Right forelimb (tissue), 1 donor: ENCODE measurements around the gene RPS6KA2.
A peak's percentile ranks its signal among the peaks of the same experiment; 100 is the strongest.

ENCODE experiments used
- DNase-seq: peaks from one replicate; pipeline ENCODE4 v3.0.0-alpha.2; 2018

Gene RPS6KA2

DNA sequence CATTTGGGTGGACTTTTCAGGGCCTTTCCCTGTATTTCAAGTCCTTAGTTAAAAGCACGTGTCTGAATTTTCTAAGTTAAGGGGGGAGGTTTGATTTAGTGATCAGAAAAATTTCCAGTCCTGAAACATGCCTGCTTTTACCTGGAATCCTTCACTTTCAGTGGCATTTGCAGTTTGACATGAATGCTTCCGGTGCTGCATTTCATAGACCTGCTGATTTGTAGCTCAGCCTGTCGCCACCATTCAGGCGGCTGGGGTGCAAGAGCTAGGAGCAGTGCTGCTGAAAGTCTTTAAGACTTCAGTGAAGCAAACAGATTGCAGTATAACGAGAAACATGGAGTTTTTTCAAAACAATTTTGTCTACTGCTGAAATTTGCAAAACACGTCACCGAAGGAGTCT, 14.0 kb downstream of the RPS6KA2 start:
- DNase-seq, result no peak

DNA sequence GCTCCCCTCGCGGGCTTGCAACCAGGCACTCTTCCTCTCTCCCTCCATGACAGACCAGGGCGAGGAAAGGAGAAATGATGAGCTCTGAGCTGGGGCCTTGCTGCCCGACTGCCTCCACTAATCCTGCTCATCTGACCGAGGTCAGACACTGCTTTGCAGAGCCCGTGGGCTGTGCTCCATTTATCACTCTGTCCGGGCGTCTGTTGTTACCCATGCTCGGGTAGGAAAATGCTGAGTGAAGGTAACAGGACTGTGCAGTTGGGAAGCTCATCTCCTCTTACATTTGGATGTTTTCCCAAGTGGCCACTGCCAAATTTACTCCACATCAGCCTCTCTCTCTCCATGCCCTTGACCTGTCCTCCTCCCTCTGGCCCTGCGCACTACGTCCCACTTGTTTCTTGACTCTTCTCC, 14.6 kb downstream of the RPS6KA2 start:
- peak; percentile 19 for DNase-seq

DNA sequence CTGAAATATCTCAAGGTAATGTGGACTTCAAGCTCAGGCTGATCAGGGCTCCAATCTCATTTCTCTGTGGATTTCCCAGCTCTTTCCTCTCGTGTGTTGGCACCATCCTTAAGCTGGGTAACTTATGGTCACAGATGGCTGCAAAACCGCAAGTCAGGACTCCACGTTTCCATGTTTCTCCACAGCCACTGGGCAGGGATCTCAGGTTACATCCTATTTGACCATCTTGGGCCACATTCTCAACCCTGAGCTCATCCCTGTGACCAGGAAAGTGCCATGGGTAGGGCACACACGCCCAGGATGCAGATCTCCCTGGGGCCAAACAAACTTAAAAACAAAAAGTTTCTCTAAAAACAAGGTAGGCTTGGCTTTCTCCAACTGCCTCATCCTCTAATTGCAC, 15.4 kb downstream of the RPS6KA2 start:
- DNase-seq, result no peak

DNA sequence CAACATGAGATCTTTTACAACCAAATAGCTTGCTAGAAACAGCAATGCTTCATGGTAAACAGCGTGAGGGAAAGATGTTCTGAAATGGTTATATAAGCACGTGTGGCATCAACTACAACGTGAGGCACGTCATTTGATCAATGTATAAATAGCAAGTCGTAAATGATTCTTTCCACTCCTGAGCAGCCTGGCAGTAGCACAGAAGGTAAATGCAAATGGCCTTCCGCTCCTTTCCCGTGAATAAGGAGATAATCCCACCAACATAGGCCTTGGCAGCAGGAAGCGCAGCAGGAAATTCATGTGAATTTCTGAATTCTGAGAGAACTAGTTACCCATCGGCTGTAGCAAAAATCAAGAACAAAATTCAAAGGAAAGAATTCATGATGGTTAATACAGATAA, 17.0 kb downstream of the RPS6KA2 start:
- DNase-seq, result no peak

DNA sequence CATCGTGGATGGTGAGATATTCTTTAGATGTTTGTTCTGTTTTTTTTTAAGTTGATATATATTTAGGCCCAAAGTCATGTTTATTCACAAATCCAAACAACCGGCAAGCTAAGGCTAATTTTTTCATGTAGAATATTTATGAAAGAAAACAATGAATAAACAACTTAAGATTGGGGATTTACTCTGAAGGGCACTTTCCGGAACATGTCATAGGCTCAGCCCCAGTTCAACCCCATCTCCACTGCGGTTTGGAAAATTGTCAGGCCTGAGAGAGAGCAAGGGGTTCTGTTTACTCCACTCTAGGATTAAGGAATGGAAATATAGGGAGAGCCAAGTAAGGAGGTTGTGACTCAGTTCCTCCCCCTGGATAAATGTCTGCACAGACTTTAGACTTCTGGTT, 18.3 kb downstream of the RPS6KA2 start:
- DNase-seq, result no peak

DNA sequence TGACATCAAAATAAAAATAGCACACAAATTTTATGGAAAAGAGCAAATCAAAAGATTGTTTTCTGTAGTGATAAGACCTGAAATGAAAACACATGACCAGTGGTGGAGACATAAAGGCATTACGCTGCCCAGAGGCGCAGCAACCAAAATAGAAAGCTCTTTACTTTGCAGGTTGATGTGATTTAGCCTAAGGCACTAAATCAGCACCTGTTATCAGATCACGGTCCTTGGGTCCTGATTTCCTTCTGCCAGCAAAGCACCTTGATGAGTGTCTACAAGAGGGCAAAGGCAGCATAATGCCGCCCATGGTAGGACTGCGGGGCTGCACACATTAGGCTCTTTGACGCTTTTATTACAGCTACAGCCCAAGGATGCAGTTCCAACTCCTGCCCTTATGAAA, 21.3 kb downstream of the RPS6KA2 start:
- DNase-seq, result no peak

DNA sequence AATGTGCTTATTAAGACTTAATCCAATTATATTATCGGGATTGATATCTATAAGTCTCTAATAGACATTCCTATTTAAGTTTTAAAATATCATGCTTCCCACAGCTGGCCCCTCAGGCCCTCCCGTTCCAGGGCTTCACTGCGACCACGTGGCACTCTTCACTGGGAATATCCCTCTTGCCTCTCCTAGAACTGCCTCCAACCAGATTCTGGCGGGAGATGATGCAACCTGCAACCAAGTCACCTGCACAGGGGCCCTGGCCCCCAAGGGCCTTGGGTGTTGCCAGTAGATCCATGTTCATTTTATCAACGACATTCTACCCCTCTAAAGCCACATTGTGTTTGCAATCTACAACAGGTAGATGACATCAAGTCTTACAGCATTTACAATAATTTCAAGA, 22.1 kb downstream of the RPS6KA2 start:
- no peak for DNase-seq

DNA sequence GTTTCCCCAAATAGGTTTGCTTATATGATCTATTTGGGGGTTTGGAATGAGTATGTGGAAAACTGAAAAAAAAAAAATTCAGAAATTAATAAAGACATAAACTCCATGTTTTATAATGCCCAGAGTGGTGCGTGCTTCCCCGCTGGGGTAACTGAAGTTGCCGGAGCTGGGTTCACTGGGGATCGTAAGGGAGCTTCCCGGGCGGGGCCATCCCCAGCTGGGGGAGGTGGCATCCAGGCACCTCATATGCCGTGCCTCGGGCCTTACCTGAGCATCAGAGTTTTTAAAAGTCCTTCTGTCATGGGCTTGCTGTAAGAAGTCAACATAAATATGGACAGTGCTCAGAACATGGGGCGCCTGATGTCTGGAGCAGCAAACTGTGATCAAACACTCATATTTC, 22.7 kb downstream of the RPS6KA2 start:
- DNase-seq, result no peak

DNA sequence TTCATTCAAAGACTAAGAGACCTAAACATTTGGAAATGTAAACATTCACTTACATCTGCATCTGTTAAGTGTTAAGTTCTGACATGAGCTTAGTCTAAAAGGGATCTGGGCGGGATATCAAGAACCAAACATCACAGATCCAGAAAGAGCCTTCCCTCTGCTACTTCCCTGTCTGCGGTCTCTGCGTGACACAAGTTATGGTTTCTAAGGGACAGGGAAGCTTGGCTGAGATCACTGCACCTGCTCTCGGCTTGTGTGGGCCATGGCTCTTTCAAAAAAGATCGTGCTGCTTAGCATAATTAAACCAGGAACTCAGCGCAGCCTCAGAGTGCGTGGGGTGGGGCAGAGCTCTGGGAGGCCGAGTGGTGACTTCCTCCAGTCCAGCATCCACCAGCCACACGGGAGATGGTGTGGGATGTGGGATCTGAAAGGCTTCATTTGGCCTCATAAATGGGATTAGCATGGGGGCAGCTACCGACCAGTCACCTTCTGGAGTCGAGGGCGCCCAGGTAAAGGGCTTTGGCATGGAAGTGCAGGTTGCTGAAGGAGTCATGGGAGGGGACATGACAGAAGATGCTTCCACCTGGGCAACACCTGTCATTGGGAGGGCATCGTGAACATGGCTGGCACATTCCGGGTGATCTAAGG, 23.9 kb downstream of the RPS6KA2 start:
- no peak for DNase-seq

DNA sequence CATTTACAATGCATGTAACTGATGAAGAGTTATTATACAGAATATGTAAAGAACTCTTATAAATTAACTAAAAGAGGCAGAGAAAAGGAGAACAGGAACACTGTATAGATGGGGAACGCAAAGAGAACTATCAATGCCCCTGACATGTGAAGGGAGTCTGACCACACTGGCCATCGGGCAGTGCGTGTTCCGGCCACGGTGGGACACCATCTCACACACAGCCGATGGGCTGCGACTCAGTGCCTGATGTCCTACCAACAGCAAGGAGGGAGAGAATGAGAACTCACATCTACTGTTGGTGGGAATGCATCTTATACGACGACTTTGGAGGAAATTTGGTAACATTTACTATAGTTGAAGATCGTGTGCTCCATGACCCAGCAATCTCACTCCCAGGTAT, 25.1 kb downstream of the RPS6KA2 start:
- no peak for DNase-seq

DNA sequence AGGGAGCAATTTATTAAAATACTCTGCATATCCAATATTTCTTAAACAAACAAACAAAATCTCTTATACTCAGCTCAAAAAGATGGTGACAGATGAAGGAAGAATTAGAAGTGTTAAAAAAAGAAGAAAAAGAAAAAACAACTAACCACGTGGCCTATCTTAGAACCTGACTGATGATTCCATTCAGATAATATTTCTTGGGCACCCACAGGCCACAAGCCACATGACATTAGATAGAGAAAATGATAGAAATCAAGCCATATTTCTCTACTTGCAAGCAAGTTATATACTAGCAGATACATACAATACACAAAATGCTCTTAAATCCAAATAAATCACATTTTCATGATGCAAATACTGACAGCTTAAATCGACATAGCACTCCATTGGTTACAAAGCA, 26.1 kb downstream of the RPS6KA2 start:
- DNase-seq, result no peak

DNA sequence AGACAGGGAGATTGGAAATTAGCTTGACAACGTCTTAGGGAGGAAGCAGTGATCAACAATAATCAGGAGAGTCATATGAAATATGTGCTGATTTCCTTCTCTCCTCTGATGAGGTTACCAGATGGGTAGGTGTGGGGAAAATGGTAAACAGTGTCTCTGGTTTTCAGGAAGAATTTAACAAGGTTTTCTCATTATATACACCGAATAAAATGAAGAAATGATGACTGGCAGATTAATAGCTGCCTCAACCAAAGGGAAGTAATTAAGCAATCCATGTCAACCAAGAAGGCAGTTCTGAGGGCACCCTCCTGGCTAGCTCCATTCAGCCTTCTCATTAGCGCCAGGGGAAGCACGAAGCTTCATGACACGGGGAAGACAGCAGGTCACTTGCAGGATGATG, 27.8 kb downstream of the RPS6KA2 start:
- no peak for DNase-seq

DNA sequence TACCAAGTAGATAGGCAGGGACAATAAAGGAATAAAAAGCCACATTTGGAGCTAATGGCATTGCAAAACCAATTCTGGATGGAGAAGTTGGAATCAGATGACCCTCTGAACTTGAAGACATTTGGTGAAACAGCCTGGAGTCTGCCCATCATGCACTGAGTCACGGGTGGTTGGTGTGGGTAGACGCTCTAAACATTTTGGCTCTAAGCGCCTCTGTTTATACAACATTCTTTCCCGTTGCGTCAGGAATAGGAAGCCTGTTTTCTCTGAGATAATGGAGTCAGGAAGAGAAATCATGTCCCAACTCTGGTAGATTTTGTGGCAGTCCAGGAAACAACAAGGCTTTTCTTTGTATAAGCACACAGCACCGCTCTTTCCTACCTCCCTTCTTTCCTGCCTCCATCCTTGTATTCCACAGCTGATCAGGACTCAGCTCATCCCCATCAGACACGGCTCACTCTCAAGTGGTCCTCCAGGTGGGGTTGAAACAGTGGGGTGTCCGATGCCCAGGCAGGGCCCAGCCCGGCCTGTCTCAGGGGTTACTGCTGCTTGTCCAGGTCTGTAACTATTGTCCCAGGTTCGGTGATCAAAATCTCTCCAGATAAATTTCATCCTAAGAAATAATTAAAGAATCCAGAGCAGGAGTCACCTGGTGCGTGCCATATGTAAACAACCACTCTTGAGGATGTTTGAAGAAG, 28.5 kb downstream of the RPS6KA2 start:
- peak; percentile 25 for DNase-seq

DNA sequence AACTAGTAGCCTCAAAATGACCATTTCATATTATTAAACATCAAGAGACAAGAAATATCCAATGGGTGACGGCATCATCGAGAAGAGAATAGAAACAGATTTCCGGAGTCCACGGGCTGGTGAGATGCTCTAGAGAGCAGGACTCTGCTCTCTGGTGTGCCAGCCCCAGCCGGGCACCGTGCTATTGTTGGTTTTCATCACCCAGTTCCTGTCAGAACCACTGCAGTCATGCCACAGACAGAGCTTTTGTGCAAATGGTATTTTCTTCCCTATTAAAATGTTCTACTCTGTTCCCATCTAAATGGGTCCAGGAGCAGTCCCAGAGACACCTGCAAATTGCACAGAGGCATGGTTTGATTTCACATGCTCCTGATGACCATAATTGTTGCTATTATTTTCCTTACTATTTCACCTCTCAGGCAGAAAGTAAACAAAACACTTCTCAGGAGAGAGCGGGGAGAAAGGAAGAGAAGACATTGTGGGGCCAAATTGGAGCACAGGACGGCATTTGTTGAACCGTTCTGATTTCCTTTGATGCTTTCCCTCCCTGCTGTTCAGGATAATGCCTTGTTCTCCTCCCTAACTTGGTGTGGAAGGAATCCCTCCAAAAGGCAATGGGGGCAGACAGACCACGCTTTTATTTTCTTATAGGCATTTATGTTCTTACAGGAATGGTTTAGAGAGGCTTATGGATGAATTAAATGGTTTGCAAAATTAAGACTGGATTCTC, 29.2 kb downstream of the RPS6KA2 start:
- DNase-seq, result no peak

DNA sequence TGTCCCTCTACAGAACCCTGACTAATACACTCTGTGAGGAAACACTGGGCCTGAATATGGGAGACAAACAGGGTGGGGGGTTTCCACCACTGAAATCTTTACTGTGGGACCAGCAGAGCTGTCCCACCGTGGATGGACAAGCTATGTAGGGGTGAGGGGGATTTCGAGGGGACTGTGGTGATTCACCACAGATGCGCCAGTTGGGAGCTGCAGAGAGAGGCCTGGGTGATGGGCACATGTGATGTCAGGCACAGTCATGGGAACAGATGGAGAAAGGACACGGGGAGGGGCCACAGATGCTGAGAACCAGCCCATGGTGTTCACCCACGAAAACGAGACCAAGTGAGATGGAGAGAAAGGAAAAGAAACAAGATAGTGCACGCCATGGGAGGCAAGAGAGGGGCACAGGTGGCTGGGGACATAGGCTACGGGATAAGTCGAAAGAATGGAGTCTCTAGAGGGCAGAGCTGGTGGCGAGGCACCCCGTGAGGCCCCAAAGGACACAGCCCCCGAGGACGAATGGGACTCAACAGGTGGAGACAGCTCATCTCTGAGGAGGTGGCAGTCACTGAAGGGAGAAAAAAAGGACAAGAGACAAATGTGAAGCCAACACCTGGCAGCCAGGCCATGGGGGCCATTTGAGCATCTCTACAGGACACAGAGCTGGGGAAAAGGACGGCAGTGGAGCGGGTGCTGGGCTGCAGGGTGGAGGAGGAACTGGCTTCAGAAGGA, 30.1 kb downstream of the RPS6KA2 start:
- DNase-seq, result no peak

DNA sequence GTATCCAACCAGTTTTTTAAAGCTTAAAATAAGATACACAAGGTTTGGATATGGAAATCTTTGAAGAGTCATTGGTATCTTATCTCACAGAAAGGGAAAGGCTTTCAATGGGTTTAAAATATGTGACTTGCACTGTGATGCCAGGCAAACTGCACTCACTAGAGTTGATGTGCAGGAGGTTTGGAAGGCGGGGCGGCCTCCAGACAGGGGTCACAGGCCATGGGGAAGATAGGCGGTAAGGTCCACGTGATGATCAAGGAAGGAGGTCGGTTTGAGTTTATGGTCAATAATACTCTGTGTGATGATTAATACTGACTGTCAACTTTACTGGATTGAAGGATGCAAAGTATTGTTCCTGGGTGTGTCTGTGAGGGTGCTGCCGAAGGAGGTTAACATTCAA, 31.1 kb downstream of the RPS6KA2 start:
- DNase-seq, result no peak

DNA sequence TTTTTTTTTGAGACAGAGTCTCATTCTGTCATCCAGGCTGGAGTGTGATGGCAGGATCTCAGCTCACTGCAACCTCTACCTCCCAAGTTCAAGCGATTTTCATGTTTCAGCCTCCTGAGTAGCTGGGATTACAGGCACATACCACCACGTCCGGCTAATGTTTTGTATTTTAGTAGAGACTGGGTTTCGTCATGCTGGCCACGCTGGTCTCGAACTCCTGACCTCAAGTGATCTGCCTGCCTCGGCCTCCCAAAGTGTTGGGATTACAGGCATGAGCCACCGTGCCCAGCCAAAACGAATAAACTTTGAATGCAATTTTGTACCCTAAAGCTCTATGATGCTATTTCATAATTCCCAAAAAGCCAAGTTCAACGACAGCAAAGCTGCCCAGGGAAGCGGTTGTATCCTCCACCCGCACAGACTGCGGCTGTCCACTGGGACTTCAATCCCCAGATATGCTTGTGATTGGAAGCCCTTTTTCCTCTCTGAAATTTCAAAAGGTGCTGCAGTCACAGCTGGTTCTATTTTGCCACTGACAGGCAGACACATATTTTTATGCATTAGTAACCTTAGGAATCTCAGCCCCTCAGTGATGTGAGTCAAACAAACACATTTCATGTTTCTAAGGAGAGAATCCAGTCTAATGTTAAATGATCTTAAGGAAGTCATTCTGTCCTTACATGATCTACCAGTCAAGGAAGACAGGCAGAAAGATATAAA, 31.8 kb downstream of the RPS6KA2 start:
- DNase-seq, result peak; percentile 21

DNA sequence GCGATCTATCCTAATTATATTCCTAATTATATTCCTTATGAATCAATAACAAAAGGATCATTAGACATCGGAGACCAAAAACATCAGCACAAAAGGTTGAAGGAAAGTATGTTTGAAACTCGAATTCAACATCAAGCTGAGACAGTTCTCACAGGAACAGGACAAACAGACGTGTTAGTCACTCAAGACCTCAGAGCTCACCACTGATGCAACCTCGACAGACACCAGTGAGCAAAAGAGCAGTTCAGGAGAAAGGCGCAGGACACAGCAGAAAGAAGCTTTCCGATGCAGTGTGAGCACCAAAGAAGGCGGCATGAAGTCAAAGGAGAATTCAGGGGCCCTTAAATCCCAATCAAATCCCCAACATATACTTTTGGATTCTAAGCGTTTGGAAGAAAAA, 34.2 kb downstream of the RPS6KA2 start:
- no peak for DNase-seq

DNA sequence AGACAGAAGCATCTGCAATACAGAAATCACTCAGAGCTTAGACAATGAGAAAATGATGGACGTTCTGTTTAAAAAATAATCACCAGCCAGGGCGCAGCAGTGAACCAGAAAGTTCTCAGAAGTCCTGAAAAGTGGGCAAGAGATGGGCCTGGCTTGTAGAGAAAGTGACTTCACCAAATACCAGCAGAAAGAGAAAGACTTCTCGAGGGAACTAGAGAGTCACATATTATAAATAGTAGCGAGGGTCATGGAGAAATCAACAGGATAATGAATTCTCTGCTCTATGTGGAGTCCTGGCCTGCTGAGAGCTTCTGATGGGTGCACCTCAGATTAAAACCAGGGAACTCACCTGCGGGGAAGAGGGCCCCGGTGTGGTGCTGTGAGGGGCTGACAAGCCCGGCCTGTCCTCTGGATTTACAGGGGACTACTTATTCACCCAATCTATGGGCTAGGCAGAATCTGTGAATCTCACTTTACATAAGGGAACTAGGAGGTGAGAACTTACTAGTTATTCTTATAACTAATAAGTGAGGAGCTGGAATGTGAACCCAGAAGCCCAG, 35.0 kb downstream of the RPS6KA2 start:
- DNase-seq, result no peak

DNA sequence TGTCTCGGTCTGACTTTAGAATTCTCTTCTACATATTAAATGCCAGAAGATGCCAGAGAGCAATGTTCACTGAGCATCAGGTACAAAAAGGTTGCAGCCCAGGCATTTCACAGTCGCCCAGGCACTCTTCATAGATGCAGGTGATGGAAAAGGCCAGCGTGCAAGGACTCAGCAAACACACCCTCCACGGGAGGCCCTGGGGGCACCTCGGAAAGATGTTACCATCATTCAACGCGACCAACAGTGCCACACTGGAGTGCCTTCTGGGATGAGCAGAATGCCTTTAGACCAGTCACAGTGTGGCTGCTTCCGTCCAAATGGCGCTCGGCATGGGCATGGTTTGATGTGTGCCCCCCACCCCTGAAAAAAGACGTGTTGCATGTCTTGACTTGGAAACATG, 36.0 kb downstream of the RPS6KA2 start:
- DNase-seq, result no peak

DNA sequence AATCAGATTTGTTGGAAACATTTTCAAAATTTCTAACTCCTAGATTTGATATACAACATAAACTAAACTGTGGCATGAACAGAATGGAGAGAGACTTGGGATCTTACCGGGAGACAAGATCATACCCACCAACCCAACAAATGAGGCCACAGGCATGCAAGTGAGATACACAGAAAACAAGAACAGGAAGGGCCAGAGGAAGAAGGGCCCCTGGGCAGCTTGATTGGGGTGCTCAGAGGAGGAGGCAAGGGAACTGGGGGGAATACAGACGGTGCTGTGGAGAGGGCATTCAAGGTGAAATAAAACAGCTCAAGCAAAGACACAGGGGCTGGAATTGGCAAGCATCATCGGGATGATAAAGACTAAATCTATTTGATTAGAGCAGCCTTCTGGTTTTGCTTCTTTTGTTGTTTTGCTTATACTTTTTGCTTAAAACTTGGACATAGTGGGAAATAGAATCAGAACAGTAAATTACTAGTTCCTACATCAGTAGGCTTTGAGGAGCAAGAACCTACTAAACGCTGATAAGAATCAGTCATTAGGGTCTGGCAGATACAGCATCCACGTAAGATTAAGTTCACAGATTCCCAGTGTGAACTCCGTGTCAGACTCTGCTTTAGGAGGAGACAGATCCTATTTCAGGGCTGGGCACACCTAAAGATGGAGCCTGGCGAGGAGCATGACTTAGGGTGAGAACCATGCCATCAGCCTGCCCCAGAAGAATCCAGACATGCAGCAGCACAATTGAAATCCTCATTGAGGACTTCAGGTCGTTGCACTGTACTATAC, 37.1 kb downstream of the RPS6KA2 start:
- DNase-seq, result no peak

DNA sequence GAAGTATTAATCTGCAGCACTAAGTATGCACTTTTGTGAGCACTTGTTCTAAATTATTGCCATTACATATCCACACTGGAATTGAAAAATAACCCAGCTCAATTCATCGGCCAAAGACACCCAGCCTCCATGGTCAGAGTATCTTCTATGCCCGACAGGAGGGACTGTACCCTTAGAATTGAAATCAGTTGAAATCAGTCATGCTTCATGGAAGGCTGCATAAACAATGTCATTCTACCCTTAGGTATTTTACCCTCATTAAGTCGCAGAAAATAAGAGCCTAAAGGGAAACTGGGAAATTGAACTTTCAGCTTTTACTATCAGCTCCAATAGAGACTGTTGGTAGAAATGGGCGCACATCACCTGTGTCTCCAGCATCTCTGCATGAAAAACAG, 37.7 kb downstream of the RPS6KA2 start:
- no peak for DNase-seq
